HCT116 (cell line): Measurements from ENCODE around the gene KTN1. TPM values are rescaled to one million over a fixed set of nuclear protein-coding genes. Genes with fewer than 3 reads are reported as not detected.

Experiments
- ATAC-seq: fragments of 200-7000 bp; cut with Tn5 transposase; 2 replicates; pipeline ENCODE4 v1.9.1; 2020; ENCODE audit warnings: mild to moderate bottlenecking, moderate library complexity
- BruUV-seq: library from RNA; stranded (reverse); fragments of 400-500 nt; replicated peaks from 2 replicates; lab custom pipeline; 2021; lab: Mats Ljungman, UMichigan
- CTCF ChIA-PET: fragments of 300-600 bp; sonication (Branson Sonifier 250); formaldehyde crosslinking; loops from one replicate; lab custom pipeline; 2021; ENCODE audit warnings: antibody characterized with exemption; lab: Charles Lee
- POLR2A ChIA-PET: fragments of 300-600, 350-600 bp; sonication (Branson Sonifier 250); formaldehyde crosslinking; loops from one replicate; lab custom pipeline; 2021; ENCODE audit warnings: antibody characterized with exemption; lab: Charles Lee
- RAD21 ChIA-PET, 2 experiments: fragments of 300-600 bp; sonication (Branson Sonifier 250); formaldehyde crosslinking; loops; one replicate each; lab custom pipeline; 2023; ENCODE audit warnings: low total read pairs in 2 of 2; ENCODE audit not compliant: uncharacterized antibody in 2 of 2, unreplicated experiment in 2 of 2, low non-redundant PET in 1 of 2; lab: Charles Lee
- DNase-seq: peaks from one replicate; pipeline ENCODE4 v3.0.0-alpha.2; 2010; ENCODE audit warnings: low read depth, low spot score
- H2AFZ ChIP-seq: fragments of 200-600 bp; shearing (Covaris generic), sonication (generic); 2 replicates; pipeline ENCODE4 v1.6.1; 2017; ENCODE audit warnings: low read depth, mixed run types, mixed read lengths, antibody characterized with exemption, low read length; ENCODE audit not compliant: poor library complexity, severe bottlenecking
- H3K27ac ChIP-seq: 2 replicates; pipeline ENCODE4 v1.5.1; 2012; ENCODE audit warnings: low read depth, low read length
- H3K27me3 ChIP-seq: fragments of 200-600 bp; sonication (generic); 2 replicates; pipeline ENCODE4 v1.6.1; 2016; ENCODE audit warnings: mixed run types, low read length, mixed read lengths; ENCODE audit not compliant: insufficient read depth
- H3K36me3 ChIP-seq, 2 experiments: fragments of 200-500 bp in 1 of 2; fragments of 200-600 bp in 1 of 2; sonication (Bioruptor generic) in 1 of 2; sonication (generic) in 1 of 2; 2 replicates each; pipeline versions ENCODE4 v1.5.1 to v1.6.1; 2014 to 2016; ENCODE audit warnings: low read length in 2 of 2, inconsistent platforms in 1 of 2, mixed read lengths in 1 of 2, mixed run types in 1 of 2; ENCODE audit not compliant: insufficient read depth in 2 of 2, control insufficient read depth in 1 of 2
- H3K4me1 ChIP-seq, 2 experiments: fragments of 200-600 bp in 1 of 2; sonication (generic) in 1 of 2; 2 replicates each; pipeline versions ENCODE4 v1.5.1 to v1.6.1; 2012 to 2017; ENCODE audit warnings: low read length in 2 of 2, inconsistent platforms in 1 of 2, mild to moderate bottlenecking in 1 of 2, mixed read lengths in 1 of 2, mixed run types in 1 of 2, moderate library complexity in 1 of 2; ENCODE audit not compliant: insufficient read depth in 2 of 2, control insufficient read depth in 1 of 2
- H3K4me2 ChIP-seq: fragments of 200-600 bp; sonication (generic); 2 replicates; pipeline ENCODE4 v1.6.1; 2017; ENCODE audit warnings: mixed run types, low read length, mixed read lengths
- H3K4me3 ChIP-seq, 2 experiments: fragments of 200-600 bp in 1 of 2; sonication (generic) in 1 of 2; replicated peaks in 1 of 2; 2 replicates each; pipeline ENCODE4 v1.5.1; 2011 to 2016; ENCODE audit warnings: low read length in 2 of 2, control low read depth in 1 of 2, low read depth in 1 of 2, mild to moderate bottlenecking in 1 of 2, mixed read lengths in 1 of 2, mixed run types in 1 of 2
- H3K79me2 ChIP-seq: fragments of 200-600 bp; sonication (generic); 2 replicates; pipeline ENCODE4 v1.6.1; 2017; ENCODE audit warnings: mild to moderate bottlenecking, mixed run types, low read length, moderate library complexity, mixed read lengths; ENCODE audit not compliant: insufficient read depth
- H3K9ac ChIP-seq: fragments of 200-600 bp; sonication (generic); 2 replicates; pipeline ENCODE4 v1.6.1; 2016; ENCODE audit warnings: low read length, mixed read lengths
- H3K9me2 ChIP-seq: fragments of 200-600 bp; sonication (generic), shearing (Covaris generic); 2 replicates; pipeline ENCODE4 v1.6.1; 2017; ENCODE audit warnings: mixed run types, mild to moderate bottlenecking, moderate library complexity; ENCODE audit not compliant: insufficient read depth
- H3K9me3 ChIP-seq, 2 experiments: fragments of 200-500 bp in 1 of 2; fragments of 200-600 bp in 1 of 2; sonication (Bioruptor generic) in 1 of 2; sonication (generic) in 1 of 2; 2 replicates each; pipeline ENCODE4 v1.6.1; 2014 to 2017; ENCODE audit warnings: low read length in 2 of 2, mixed read lengths in 2 of 2, inconsistent platforms in 1 of 2, low read depth in 1 of 2, mild to moderate bottlenecking in 1 of 2, mixed run types in 1 of 2, moderate library complexity in 1 of 2; ENCODE audit not compliant: control insufficient read depth in 1 of 2, insufficient read depth in 1 of 2
- H4K20me1 ChIP-seq: fragments of 200-600 bp; sonication (generic), shearing (Covaris generic); 2 replicates; pipeline ENCODE4 v1.6.1; 2017; ENCODE audit warnings: mixed run types, mild to moderate bottlenecking, moderate library complexity; ENCODE audit not compliant: insufficient read depth
- CBX3 ChIP-seq: IDR thresholded peaks from 2 replicates; pipeline ENCODE4 v1.6.1; 2012; ENCODE audit warnings: low read depth
- CEBPB ChIP-seq: IDR thresholded peaks from 2 replicates; pipeline ENCODE4 v1.6.1; 2012; ENCODE audit warnings: low read depth
- EGR1 ChIP-seq: IDR thresholded peaks from 2 replicates; pipeline ENCODE4 v1.6.1; 2012; ENCODE audit warnings: low read depth
- ELF1 ChIP-seq: IDR thresholded peaks from 2 replicates; pipeline ENCODE4 v1.6.1; 2012; ENCODE audit warnings: low read depth, borderline replicate concordance
- EZH2phosphoT487 ChIP-seq: fragments of 200-600 bp; IDR thresholded peaks from 2 replicates; pipeline ENCODE4 v1.6.1; 2018; ENCODE audit warnings: antibody characterized with exemption, borderline replicate concordance
- FOSL1 ChIP-seq: IDR thresholded peaks from 2 replicates; pipeline ENCODE4 v1.6.1; 2012; ENCODE audit warnings: low read depth
- POLR2A ChIP-seq: IDR thresholded peaks from 2 replicates; pipeline ENCODE4 v1.7.0; 2011; ENCODE audit warnings: borderline replicate concordance; ENCODE audit not compliant: insufficient read depth, insufficient read length; ENCODE audit errors: extremely low read depth
- POLR2AphosphoS5 ChIP-seq: IDR thresholded peaks from 2 replicates; pipeline ENCODE4 v1.6.1; 2011; ENCODE audit warnings: mild to moderate bottlenecking, low read depth, low read length, moderate library complexity
- RAD21 ChIP-seq: IDR thresholded peaks from 2 replicates; pipeline ENCODE4 v1.6.1; 2012; ENCODE audit warnings: low read depth, mild to moderate bottlenecking
- SIN3A ChIP-seq: IDR thresholded peaks from 2 replicates; pipeline ENCODE4 v1.6.1; 2012; ENCODE audit warnings: low read depth
- SP1 ChIP-seq: IDR thresholded peaks from 2 replicates; pipeline ENCODE4 v1.6.1; 2012; ENCODE audit warnings: low read depth
- SRF ChIP-seq: IDR thresholded peaks from 2 replicates; pipeline ENCODE4 v1.6.1; 2012; ENCODE audit warnings: low read depth
- TCF7L2 ChIP-seq: IDR thresholded peaks from 2 replicates; pipeline ENCODE4 v1.7.0; 2011; ENCODE audit warnings: borderline replicate concordance, inconsistent platforms; ENCODE audit not compliant: insufficient read depth, insufficient read length; ENCODE audit errors: extremely low read depth
- YY1 ChIP-seq: IDR thresholded peaks from 2 replicates; pipeline ENCODE4 v1.6.1; 2011; ENCODE audit warnings: low read length, low read depth, moderate library complexity, mild to moderate bottlenecking; ENCODE audit not compliant: insufficient replicate concordance; ENCODE audit errors: extremely low read depth
- ZFX ChIP-seq: fragments of 450-650 bp; IDR thresholded peaks from 2 replicates; pipeline ENCODE4 v1.6.1; 2017
- ZNF274 ChIP-seq: fragments of 200-500 bp; sonication (Bioruptor generic); IDR thresholded peaks from 2 replicates; pipeline ENCODE4 v1.6.1; 2014; ENCODE audit warnings: mild to moderate bottlenecking, low read depth, low read length, inconsistent platforms
- intact Hi-C: fragments of 100-400 bp; cut with micrococcal nuclease; formaldehyde crosslinking; loops from 2 replicates; pipeline ENCODE4 v1.10.0; 2022
- total RNA-seq: library from RNA; stranded (reverse); gene quantifications from one replicate; pipeline ENCODE4 v1.2.1, GENCODE V29; 2021; ENCODE audit not compliant: unreplicated experiment
- TF ChIP-seq, protein P1 (sequence below): IDR thresholded peaks from 2 replicates; pipeline ENCODE4 v1.6.1; 2012
- TF ChIP-seq, protein P2 (sequence below): IDR thresholded peaks from 2 replicates; pipeline ENCODE4 v1.6.1; 2011; ENCODE audit warnings: mild to moderate bottlenecking, low read length, moderate library complexity; ENCODE audit not compliant: insufficient replicate concordance; ENCODE audit errors: extremely low read depth
- TF ChIP-seq, protein P3 (sequence below): IDR thresholded peaks from 2 replicates; pipeline ENCODE4 v1.6.1; 2012; ENCODE audit warnings: low read depth
- TF ChIP-seq, protein P4 (sequence below), 3 experiments: fragments of 200-600 bp in 1 of 3; sonication (generic) in 1 of 3; IDR thresholded peaks in 2 of 3; conservative IDR thresholded peaks in 1 of 3; 2 replicates each; pipeline ENCODE4 v1.5.1; 2012 to 2017; ENCODE audit warnings: low read depth in 2 of 3, low read length in 2 of 3, antibody characterized with exemption in 1 of 3, borderline replicate concordance in 1 of 3, control low read depth in 1 of 3, mild to moderate bottlenecking in 1 of 3, mixed read lengths in 1 of 3, mixed run types in 1 of 3, moderate library complexity in 1 of 3; ENCODE audit not compliant: insufficient read depth in 1 of 3

KTN1 gene
- total RNA-seq, 1 experiment from 2014 or later, result 105 TPM

DNA sequence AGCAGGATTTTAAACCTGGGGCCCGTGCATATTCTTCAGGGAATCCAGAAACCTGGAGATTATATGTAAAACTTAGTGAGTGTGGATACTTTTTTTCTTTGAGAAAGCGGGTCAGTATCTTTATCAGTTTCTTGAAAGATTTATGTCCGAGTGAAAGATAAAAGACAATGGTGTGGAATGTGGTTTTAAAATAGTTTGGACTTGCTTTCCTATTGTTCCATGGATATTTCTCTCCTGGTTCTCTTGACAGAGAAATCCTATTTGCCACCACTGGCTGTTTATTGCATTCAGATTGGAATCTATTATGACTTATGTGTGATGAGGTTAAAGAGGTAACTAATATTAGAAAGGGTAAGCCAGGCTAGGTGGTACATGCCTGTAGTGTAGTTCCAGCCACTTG lies 27.4 kb downstream of the KTN1 start:
- Histone ChIP-seq H3K9me2 (no peaks in the 10 kb centered on the region), H3K27ac (no peak overlapping the region), H3K9ac (no peak overlapping the region), H3K27me3 (no peaks in the 10 kb centered on the region), H3K9me3 (no peaks in the 10 kb centered on the region), H3K79me2 (peaks cover 100% of the 10 kb centered on the region), H3K4me2 (no peak overlapping the region; the same call in 1 of the 2 replicates), H3K4me1 (peaks cover 68 to 74% of the 10 kb centered on the region in 2 experiments), H3K36me3 (no peaks in the 10 kb centered on the region), H3K4me3 (no peak overlapping the region), H2AFZ (no peak overlapping the region), H4K20me1 (0 out of 2 replicates have a peak, but pooled peaks cover 4% of the 10 kb centered on the region)
- intact Hi-C loops, result no loop called here
- no peak for TF ChIP-seq ZFX
- no peak for TF ChIP-seq TCF7L2
- TF ChIP-seq YY1, result no peak
- TF ChIP-seq RAD21, result no peak
- TF ChIP-seq, protein P1, sequence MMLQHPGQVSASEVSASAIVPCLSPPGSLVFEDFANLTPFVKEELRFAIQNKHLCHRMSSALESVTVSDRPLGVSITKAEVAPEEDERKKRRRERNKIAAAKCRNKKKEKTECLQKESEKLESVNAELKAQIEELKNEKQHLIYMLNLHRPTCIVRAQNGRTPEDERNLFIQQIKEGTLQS, result no peak
- TF ChIP-seq CEBPB, result no peak
- no peak for TF ChIP-seq SIN3A
- no peak for TF ChIP-seq ELF1
- TF ChIP-seq, protein P2, sequence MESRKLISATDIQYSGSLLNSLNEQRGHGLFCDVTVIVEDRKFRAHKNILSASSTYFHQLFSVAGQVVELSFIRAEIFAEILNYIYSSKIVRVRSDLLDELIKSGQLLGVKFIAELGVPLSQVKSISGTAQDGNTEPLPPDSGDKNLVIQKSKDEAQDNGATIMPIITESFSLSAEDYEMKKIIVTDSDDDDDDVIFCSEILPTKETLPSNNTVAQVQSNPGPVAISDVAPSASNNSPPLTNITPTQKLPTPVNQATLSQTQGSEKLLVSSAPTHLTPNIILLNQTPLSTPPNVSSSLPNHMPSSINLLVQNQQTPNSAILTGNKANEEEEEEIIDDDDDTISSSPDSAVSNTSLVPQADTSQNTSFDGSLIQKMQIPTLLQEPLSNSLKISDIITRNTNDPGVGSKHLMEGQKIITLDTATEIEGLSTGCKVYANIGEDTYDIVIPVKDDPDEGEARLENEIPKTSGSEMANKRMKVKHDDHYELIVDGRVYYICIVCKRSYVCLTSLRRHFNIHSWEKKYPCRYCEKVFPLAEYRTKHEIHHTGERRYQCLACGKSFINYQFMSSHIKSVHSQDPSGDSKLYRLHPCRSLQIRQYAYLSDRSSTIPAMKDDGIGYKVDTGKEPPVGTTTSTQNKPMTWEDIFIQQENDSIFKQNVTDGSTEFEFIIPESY, result no peak
- TF ChIP-seq EZH2phosphoT487, result no peak
- TF ChIP-seq ZNF274, result no peak
- TF ChIP-seq SP1, result no peak
- TF ChIP-seq CBX3, result no peak
- TF ChIP-seq, protein P3, sequence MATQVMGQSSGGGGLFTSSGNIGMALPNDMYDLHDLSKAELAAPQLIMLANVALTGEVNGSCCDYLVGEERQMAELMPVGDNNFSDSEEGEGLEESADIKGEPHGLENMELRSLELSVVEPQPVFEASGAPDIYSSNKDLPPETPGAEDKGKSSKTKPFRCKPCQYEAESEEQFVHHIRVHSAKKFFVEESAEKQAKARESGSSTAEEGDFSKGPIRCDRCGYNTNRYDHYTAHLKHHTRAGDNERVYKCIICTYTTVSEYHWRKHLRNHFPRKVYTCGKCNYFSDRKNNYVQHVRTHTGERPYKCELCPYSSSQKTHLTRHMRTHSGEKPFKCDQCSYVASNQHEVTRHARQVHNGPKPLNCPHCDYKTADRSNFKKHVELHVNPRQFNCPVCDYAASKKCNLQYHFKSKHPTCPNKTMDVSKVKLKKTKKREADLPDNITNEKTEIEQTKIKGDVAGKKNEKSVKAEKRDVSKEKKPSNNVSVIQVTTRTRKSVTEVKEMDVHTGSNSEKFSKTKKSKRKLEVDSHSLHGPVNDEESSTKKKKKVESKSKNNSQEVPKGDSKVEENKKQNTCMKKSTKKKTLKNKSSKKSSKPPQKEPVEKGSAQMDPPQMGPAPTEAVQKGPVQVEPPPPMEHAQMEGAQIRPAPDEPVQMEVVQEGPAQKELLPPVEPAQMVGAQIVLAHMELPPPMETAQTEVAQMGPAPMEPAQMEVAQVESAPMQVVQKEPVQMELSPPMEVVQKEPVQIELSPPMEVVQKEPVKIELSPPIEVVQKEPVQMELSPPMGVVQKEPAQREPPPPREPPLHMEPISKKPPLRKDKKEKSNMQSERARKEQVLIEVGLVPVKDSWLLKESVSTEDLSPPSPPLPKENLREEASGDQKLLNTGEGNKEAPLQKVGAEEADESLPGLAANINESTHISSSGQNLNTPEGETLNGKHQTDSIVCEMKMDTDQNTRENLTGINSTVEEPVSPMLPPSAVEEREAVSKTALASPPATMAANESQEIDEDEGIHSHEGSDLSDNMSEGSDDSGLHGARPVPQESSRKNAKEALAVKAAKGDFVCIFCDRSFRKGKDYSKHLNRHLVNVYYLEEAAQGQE, result no peak
- no peak for TF ChIP-seq POLR2A
- no peak for TF ChIP-seq POLR2AphosphoS5
- TF ChIP-seq EGR1, result no peak
- TF ChIP-seq FOSL1, result no peak
- no peak for TF ChIP-seq SRF
- TF ChIP-seq, protein P4, sequence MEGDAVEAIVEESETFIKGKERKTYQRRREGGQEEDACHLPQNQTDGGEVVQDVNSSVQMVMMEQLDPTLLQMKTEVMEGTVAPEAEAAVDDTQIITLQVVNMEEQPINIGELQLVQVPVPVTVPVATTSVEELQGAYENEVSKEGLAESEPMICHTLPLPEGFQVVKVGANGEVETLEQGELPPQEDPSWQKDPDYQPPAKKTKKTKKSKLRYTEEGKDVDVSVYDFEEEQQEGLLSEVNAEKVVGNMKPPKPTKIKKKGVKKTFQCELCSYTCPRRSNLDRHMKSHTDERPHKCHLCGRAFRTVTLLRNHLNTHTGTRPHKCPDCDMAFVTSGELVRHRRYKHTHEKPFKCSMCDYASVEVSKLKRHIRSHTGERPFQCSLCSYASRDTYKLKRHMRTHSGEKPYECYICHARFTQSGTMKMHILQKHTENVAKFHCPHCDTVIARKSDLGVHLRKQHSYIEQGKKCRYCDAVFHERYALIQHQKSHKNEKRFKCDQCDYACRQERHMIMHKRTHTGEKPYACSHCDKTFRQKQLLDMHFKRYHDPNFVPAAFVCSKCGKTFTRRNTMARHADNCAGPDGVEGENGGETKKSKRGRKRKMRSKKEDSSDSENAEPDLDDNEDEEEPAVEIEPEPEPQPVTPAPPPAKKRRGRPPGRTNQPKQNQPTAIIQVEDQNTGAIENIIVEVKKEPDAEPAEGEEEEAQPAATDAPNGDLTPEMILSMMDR (IDR thresholded peaks at IDR 0.05 in 2 of 3, conservative IDR thresholded peaks at IDR 0.05 in 1 of 3; ENCODE audit: borderline replicate concordance in 1 of 3, insufficient read depth in 1 of 3, low read depth in 2 of 3, low read length in 2 of 3), result no peak
- BruUV-seq, result no TSS peak
- ATAC-seq, result no peak
- DNase-seq, result no peak
- RAD21 ChIA-PET, result no interaction called here
- POLR2A ChIA-PET, result no interaction called here
- CTCF ChIA-PET, result no interaction called here
